GM18951 (cell line): ENCODE data around the gene ZNF423.
"Not testable (repeated sequence)": the region's sequence is repeated elsewhere in the genome, so short reads cannot be mapped to it uniquely, and the experiment has no call there.

Experiments used
- POLR2A ChIP-seq: IDR thresholded peaks from 4 replicates; pipeline ENCODE4 v1.6.1; 2011; ENCODE audit warnings: mild to moderate bottlenecking; ENCODE audit not compliant: insufficient read length, insufficient read depth; ENCODE audit errors: extremely low read depth
- in situ Hi-C: fragments of 300-500 bp; cut with MboI; formaldehyde crosslinking; loops from one replicate; pipeline ENCODE4 v1.12.0; 2022; ENCODE audit warnings: low sequenced_read_pairs, mixed read lengths, inconsistent platforms; ENCODE audit not compliant: unreplicated experiment

ZNF423 gene

GRCh38 chr16:49693445-49693844, 162.5 kb downstream of the ZNF423 start:
- no peak for TF ChIP-seq POLR2A
- in situ Hi-C loops: no loop called here

- no peak for TF ChIP-seq POLR2A
- in situ Hi-C loops: no loop called here
Measured at GRCh38 chr16:49690778-49691177, 165.1 kb downstream of the ZNF423 start.

GRCh38 chr16:49688036-49688697, 167.7 kb downstream of the ZNF423 start:
- no peak for TF ChIP-seq POLR2A
- in situ Hi-C loops: no loop called here

- in situ Hi-C loops: no loop called here
- TF ChIP-seq POLR2A: no peak
Measured at GRCh38 chr16:49687476-49688002, 168.4 kb downstream of the ZNF423 start.

GRCh38 chr16:49684696-49685095, 171.2 kb downstream of the ZNF423 start:
- in situ Hi-C loops: no loop called here

GRCh38 chr16:49682577-49683165, 173.2 kb downstream of the ZNF423 start:
- no peak for TF ChIP-seq POLR2A
- in situ Hi-C loops: no loop called here

More at GRCh38 chr16:49684696-49685095, 171.2 kb downstream of the ZNF423 start:
- no peak for TF ChIP-seq POLR2A

GRCh38 chr16:49681217-49681883, 174.6 kb downstream of the ZNF423 start:
- no peak for TF ChIP-seq POLR2A
- in situ Hi-C loops: no loop called here

GRCh38 chr16:49679095-49679494, 176.8 kb downstream of the ZNF423 start:
- in situ Hi-C loops: no loop called here
- no peak for TF ChIP-seq POLR2A

- in situ Hi-C loops: not testable (repeated sequence)
Measured at GRCh38 chr16:49677661-49678060, 178.3 kb downstream of the ZNF423 start.

- no peak for TF ChIP-seq POLR2A
- in situ Hi-C loops: no loop called here
Measured at GRCh38 chr16:49675413-49675812, 180.5 kb downstream of the ZNF423 start.

GRCh38 chr16:49674990-49675389, 180.9 kb downstream of the ZNF423 start:
- in situ Hi-C loops: no loop called here
- TF ChIP-seq POLR2A: no peak

- in situ Hi-C loops: no loop called here
- no peak for TF ChIP-seq POLR2A
Measured at GRCh38 chr16:49674351-49674851, 181.5 kb downstream of the ZNF423 start.

- TF ChIP-seq POLR2A: no peak
- in situ Hi-C loops: no loop called here
Measured at GRCh38 chr16:49673442-49673841, 182.5 kb downstream of the ZNF423 start.

GRCh38 chr16:49672753-49673152, 183.2 kb downstream of the ZNF423 start:
- in situ Hi-C loops: no loop called here
- no peak for TF ChIP-seq POLR2A
